Mesendoderm (in vitro differentiated cells): ENCODE data around the gene ATP2A2.
"Not testable (repeated sequence)": the region's sequence is repeated elsewhere in the genome, so short reads cannot be mapped to it uniquely, and the experiment has no call there.

Experiments used
- DNase-seq: peaks from one replicate; pipeline ENCODE4 v3.0.0; 2013
- H2AK5ac ChIP-seq: 2 replicates; pipeline ENCODE4 v1.6.1; 2013; ENCODE audit warnings: low read length, inconsistent platforms
- H2BK120ac ChIP-seq: 2 replicates; pipeline ENCODE4 v1.6.1; 2013; ENCODE audit warnings: low read depth, mild to moderate bottlenecking, low read length, moderate library complexity, mixed read lengths
- H2BK15ac ChIP-seq: replicated peaks from 2 replicates; pipeline ENCODE4 v1.6.1; 2013; ENCODE audit warnings: low read depth, mild to moderate bottlenecking, moderate library complexity
- H2BK5ac ChIP-seq: 2 replicates; pipeline ENCODE4 v1.6.1; 2013; ENCODE audit warnings: low read length, inconsistent platforms
- H3K18ac ChIP-seq: 2 replicates; pipeline ENCODE4 v1.6.1; 2013; ENCODE audit warnings: mild to moderate bottlenecking, low read length, mixed read lengths
- H3K23ac ChIP-seq: one replicate; pipeline ENCODE4 v1.6.1; 2013; ENCODE audit warnings: low read length
- H3K27ac ChIP-seq: 2 replicates; pipeline ENCODE4 v1.5.1; 2013; ENCODE audit warnings: low read depth, mild to moderate bottlenecking, inconsistent platforms, low read length, moderate library complexity
- H3K27me3 ChIP-seq: 2 replicates; pipeline ENCODE4 v1.6.1; 2013; ENCODE audit warnings: low read length, control low read depth, mild to moderate bottlenecking, inconsistent platforms; ENCODE audit not compliant: insufficient read depth, poor library complexity
- H3K36me3 ChIP-seq: 2 replicates; pipeline ENCODE4 v1.6.1; 2013; ENCODE audit warnings: low read length, inconsistent platforms; ENCODE audit not compliant: control insufficient read depth, insufficient read depth
- H3K4ac ChIP-seq: one replicate; pipeline ENCODE4 v1.6.1; 2013; ENCODE audit warnings: low read depth, mild to moderate bottlenecking, low read length, moderate library complexity
- H3K4me1 ChIP-seq: 2 replicates; pipeline ENCODE4 v1.6.1; 2013; ENCODE audit warnings: low read depth, low read length, inconsistent platforms; ENCODE audit not compliant: control insufficient read depth
- H3K4me2 ChIP-seq: 2 replicates; pipeline ENCODE4 v1.6.1; 2013; ENCODE audit warnings: low read length
- H3K4me3 ChIP-seq: 2 replicates; pipeline ENCODE4 v1.5.1; 2013; ENCODE audit warnings: mild to moderate bottlenecking, low read length
- H3K56ac ChIP-seq: one replicate; pipeline ENCODE4 v1.6.1; 2013; ENCODE audit warnings: low read length
- H3K79me1 ChIP-seq: 2 replicates; pipeline ENCODE4 v1.6.1; 2013; ENCODE audit warnings: low read length, inconsistent platforms
- H3K79me2 ChIP-seq: 2 replicates; pipeline ENCODE4 v1.6.1; 2013; ENCODE audit warnings: mild to moderate bottlenecking, low read length; ENCODE audit not compliant: control insufficient read depth, insufficient read depth
- H3K9ac ChIP-seq: 2 replicates; pipeline ENCODE4 v1.6.1; 2013; ENCODE audit warnings: low read length, inconsistent platforms
- H4K5ac ChIP-seq: one replicate; pipeline ENCODE4 v1.6.1; 2013; ENCODE audit warnings: low read length
- H4K8ac ChIP-seq: one replicate; pipeline ENCODE4 v1.6.1; 2013; ENCODE audit warnings: low read depth, mild to moderate bottlenecking, control low read depth, low read length, moderate library complexity
- WGBS: extraction: QIAGEN DNeasy Blood & Tissue Kit; methylation state at CpG from one replicate; pipeline ENCODE4 v1.1.7; 2013; ENCODE audit warnings: low lambda C conversion rate, missing lambda C conversion rate; ENCODE audit not compliant: insufficient coverage; ENCODE audit errors: extremely low coverage; 5-methylcytosine and 5-hydroxymethylcytosine counted together

Gene ATP2A2

DNA sequence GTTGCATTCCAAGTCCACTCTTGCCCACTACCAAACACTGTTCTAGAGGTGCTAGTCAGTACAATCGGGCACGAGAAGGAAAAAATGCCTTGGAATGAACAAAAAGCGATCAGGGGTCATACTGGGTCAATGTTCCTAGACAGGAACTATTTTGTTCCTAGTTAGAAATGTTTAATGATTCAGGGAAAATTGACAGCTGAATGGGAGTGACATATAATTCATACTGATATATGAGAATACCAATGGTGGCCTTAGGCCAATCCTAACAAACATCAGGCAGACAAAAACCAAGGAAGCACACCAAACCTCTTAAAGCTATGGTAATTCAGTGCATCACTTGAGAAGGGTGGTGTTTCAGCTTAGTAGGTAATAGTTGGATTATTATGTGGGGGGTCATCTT is 71.4 kb downstream of the ATP2A2 start:
- no peak overlapping the region for H3K56ac ChIP-seq
- H3K79me1 ChIP-seq = no peaks in the 10 kb centered on the region
- H3K4ac ChIP-seq = no peak overlapping the region
- DNase-seq = no peak
- H2BK15ac ChIP-seq = no peak overlapping the region
- no peak overlapping the region for H2BK5ac ChIP-seq
- H4K8ac ChIP-seq = no peak overlapping the region
- no peak overlapping the region for H3K9ac ChIP-seq
- H3K18ac ChIP-seq = no peak overlapping the region
- no peak overlapping the region for H3K27ac ChIP-seq
- WGBS = no CpG with 5 or more reads among the region's 3 CpGs
- H3K27me3 ChIP-seq = no peaks in the 10 kb centered on the region
- H4K5ac ChIP-seq = no peak overlapping the region
- H3K79me2 ChIP-seq = no peaks in the 10 kb centered on the region
- H3K4me3 ChIP-seq = no peak overlapping the region
- no peaks in the 10 kb centered on the region for H3K4me1 ChIP-seq
- no peak overlapping the region for H2BK120ac ChIP-seq
- H3K4me2 ChIP-seq = no peak overlapping the region
- peaks cover 5% of the 10 kb centered on the region for H3K36me3 ChIP-seq
- no peak overlapping the region for H2AK5ac ChIP-seq
- H3K23ac ChIP-seq = no peak overlapping the region

DNA sequence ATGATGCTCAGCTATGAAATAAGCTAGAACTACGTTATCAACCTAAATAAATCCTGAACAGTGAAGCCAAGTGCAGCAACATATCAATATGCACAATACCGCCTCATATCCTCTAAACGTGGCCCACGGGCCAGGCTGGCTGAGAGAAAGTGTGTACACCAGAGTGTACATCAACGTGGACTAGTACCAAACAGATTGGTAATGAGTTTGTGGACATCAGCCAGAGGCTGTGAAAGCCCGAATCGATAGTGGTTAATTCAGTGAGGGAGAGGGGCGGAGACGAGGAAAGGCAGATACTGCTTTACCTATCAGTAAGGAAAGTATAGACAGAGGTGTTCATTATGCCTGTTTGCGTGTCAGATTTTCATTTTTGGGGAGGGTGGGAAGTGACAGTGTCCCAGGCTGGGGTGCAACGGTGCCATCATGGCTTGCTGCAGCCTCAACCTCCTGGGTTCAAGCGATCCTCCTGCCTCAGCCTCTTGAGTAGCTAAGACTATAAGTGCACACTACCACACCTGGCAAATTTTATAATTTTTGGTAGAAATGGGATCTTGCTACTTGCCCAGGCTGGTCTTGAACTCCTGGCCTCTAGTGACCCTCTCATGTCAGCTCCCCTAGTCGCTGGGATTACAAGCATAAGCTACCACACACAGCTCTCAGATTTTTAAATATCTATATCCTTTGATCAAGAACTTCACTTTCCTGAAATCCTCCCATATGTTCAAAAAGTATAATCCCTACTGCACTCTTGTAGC is 72.3 kb downstream of the ATP2A2 start:
- Histone ChIP-seq H2BK15ac (no peak overlapping the region), H3K56ac (no peak overlapping the region), H3K4me1 (no peaks in the 10 kb centered on the region), H4K8ac (no peak overlapping the region), H3K27ac (no peak overlapping the region), H4K5ac (no peak overlapping the region), H3K4ac (no peak overlapping the region), H2BK120ac (no peak overlapping the region), H2BK5ac (no peak overlapping the region), H3K9ac (no peak overlapping the region), H3K79me2 (no peaks in the 10 kb centered on the region), H2AK5ac (no peak overlapping the region), H3K79me1 (no peaks in the 10 kb centered on the region), H3K4me3 (no peak overlapping the region), H3K27me3 (no peaks in the 10 kb centered on the region), H3K18ac (no peak overlapping the region), H3K23ac (no peak overlapping the region), H3K36me3 (no peaks in the 10 kb centered on the region), H3K4me2 (no peak overlapping the region)
- WGBS = no CpG with 5 or more reads among the region's 13 CpGs
- no peak for DNase-seq

DNA sequence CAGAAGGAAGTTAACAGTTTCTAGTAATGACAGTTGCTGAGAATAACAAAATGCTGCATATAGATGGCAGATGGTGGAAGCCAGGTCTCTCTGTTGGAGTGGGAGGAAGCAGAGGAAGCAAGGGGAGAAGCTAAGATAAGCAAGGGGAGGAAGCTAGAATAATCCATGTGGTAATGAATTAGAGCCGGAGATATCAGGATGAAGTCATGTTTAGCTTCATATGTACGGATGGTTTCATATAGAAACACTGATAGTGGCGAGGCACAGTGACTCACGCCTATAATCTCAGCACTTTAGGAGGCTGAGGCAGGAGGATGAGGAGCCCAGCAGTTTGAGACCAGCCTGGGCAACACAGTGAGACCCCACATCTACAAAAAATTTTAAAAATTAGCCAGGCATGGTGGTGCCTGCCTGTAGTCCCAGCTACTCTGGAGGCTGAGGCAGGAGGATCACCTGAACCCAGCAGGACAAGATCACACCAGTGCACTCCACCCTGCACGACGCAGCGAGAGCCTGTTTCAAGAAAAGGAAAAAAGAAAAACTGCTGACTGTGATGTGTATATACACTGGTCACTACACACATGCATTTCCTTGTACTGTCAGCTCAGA is 73.2 kb downstream of the ATP2A2 start:
- Histone ChIP-seq H2BK120ac (no peak overlapping the region), H3K27me3 (no peaks in the 10 kb centered on the region), H3K4me2 (no peak overlapping the region), H3K79me1 (no peaks in the 10 kb centered on the region), H3K9ac (no peak overlapping the region), H3K4me3 (no peak overlapping the region), H3K56ac (no peak overlapping the region), H3K23ac (peak overlapping the region; percentile 11), H4K5ac (no peak overlapping the region), H3K4ac (no peak overlapping the region), H3K4me1 (no peaks in the 10 kb centered on the region), H3K36me3 (no peaks in the 10 kb centered on the region), H2AK5ac (no peak overlapping the region), H2BK5ac (no peak overlapping the region), H2BK15ac (no peak overlapping the region), H3K27ac (no peak overlapping the region), H3K79me2 (no peaks in the 10 kb centered on the region), H3K18ac (no peak overlapping the region), H4K8ac (no peak overlapping the region)
- no CpG with 5 or more reads among the region's 7 CpGs for WGBS
- DNase-seq = no peak

DNA sequence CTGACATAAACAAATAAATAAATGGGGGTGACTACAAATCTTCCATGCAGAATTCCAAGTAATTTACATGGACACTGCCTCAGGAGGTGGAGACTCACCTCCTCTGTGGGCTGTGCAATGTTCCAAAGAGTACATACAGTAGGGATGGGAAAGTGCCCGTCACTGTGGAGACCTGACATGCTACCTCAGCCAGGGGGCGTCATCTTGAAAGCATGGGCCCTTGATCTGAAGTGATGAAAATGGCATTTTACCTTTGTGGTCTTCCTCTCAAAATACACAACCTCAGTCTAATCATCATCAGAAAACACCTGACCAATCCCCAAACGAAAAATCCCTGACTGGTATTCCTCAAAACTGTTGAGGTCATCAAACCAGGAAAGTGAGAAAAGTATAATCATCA is 74.0 kb downstream of the ATP2A2 start:
- Histone ChIP-seq H3K4ac (no peak overlapping the region), H2BK15ac (no peak overlapping the region), H3K23ac (no peak overlapping the region), H3K79me1 (no peaks in the 10 kb centered on the region), H2AK5ac (no peak overlapping the region), H3K4me2 (no peak overlapping the region), H3K27me3 (no peaks in the 10 kb centered on the region), H2BK5ac (no peak overlapping the region), H3K56ac (no peak overlapping the region), H4K5ac (no peak overlapping the region), H3K4me3 (no peak overlapping the region), H3K9ac (no peak overlapping the region), H3K79me2 (no peaks in the 10 kb centered on the region), H3K18ac (no peak overlapping the region), H4K8ac (no peak overlapping the region), H3K27ac (no peak overlapping the region), H3K36me3 (no peaks in the 10 kb centered on the region), H3K4me1 (no peaks in the 10 kb centered on the region), H2BK120ac (no peak overlapping the region)
- DNase-seq = peak; percentile 54
- WGBS = no CpG with 5 or more reads among the region's 3 CpGs

DNA sequence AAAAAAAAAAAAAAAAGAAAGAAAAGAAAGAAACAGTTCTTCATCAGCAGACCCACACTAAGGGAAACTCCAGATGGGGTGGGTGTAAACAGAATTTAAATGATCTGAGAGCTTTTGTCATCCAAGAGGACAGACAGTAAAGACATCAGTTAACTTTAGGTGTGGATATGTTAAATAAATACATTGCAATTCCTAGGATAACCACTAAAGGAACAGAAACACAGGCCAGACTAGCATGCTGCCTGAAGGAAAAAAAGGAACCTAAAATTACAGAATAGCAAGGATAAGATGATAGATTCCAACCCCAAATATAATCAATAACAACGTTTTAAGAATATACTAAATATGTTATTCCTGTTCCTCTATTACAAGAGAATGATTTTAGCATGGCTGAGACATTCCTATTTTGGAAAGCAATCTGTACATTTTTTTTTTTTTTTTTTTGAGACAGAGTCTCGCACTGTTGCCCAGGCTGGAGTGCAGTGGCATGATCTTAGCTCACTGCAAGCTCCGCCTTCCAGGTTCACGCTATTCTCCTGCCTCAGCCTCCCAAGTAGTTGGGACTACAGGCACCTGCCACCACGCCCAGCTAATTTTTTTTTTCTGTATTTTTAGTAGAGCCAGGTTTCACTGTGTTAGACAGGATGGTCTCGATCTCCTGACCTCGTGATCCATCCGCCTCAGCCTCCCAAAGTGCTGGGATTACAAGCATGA is 77.5 kb downstream of the ATP2A2 start:
- H3K9ac ChIP-seq, H3K27me3 ChIP-seq, H2AK5ac ChIP-seq, H4K5ac ChIP-seq, H4K8ac ChIP-seq, DNase-seq, H3K4ac ChIP-seq, H3K56ac ChIP-seq, H3K27ac ChIP-seq, H3K4me3 ChIP-seq, H3K4me1 ChIP-seq, H2BK15ac ChIP-seq, H3K18ac ChIP-seq, H3K79me1 ChIP-seq, H2BK5ac ChIP-seq, H3K36me3 ChIP-seq, H3K4me2 ChIP-seq, H3K79me2 ChIP-seq, H2BK120ac ChIP-seq, H3K23ac ChIP-seq: not testable (repeated sequence)
- WGBS = no CpG with 5 or more reads among the region's 8 CpGs
